Left cardiac atrium (tissue), 4 donors: ENCODE data around the gene DACT3. TPM values are rescaled to one million over a fixed set of nuclear protein-coding genes. Genes with fewer than 3 reads are reported as not detected.
"Not testable (repeated sequence)": the region's sequence is repeated elsewhere in the genome, so short reads cannot be mapped to it uniquely, and the experiment has no call there.

Source experiments
- ATAC-seq, 2 donors: fragments of 200-7000 bp; cut with Tn5 transposase; one replicate each; pipeline ENCODE4 v1.9.1; 2020; ENCODE audit warnings: mild to moderate bottlenecking in 2 of 2, moderate library complexity in 2 of 2
- DNase-seq: peaks from one replicate; pipeline ENCODE4 v3.0.0-alpha.2; 2020
- intact Hi-C, 2 donors: fragments of 100-400 bp; cut with DNase I; formaldehyde crosslinking; loops; one replicate each; pipeline versions ENCODE4 v1.14.1 to v1.15.1; 2022 to 2023
- total RNA-seq, 2 donors: library from RNA; stranded (reverse); fragmentation: NEBNext Ultra II Directional; extraction: Animal tissue kit (Norgen Biotek cat#: 25700); gene quantifications; one replicate each; pipeline ENCODE4 v1.2.1, GENCODE V29; 2021
- donor health status: DM: no; HTN: yes; CAD: no.
- donor health status: DM: no; HTN: yes; CAD: no; lungs with severe emphysema.
- donor health status: DM: yes; HTN: yes; CAD: no.
- donor health status: Dilated cardiomyopathy.

Gene DACT3
- total RNA-seq, 2 donors from 2014 or later: 15.1 to 15.4 TPM

- DNase-seq: peak; percentile 54
- ATAC-seq: peak; percentile 58 to 76
- intact Hi-C loops: no loop called here
Measured at GRCh38 chr19:46639358-46640182, 21.4 kb downstream of the DACT3 start.

GRCh38 chr19:46637224-46637623 lies 23.8 kb downstream of the DACT3 start:
- no peak for DNase-seq
- no peak for ATAC-seq
- intact Hi-C loops: no loop called here

- ATAC-seq (no peak), DNase-seq (no peak)
- intact Hi-C loops: no loop called here
Measured at GRCh38 chr19:46635920-46636761, 24.8 kb downstream of the DACT3 start, which contains the start of gene GNG8. GNG8 (minus strand) TSS chr19:46636202; CDS start chr19:46634682, 1,520 bp downstream.

- no peak for ATAC-seq
- no peak for DNase-seq
- intact Hi-C loops: no loop called here
Measured at GRCh38 chr19:46634656-46635218, 26.2 kb downstream of the DACT3 start.

- ATAC-seq (peak; percentile 60 to 82), DNase-seq (peak; percentile 85)
- intact Hi-C loops: no loop called here
Measured at GRCh38 chr19:46634045-46634655, 26.8 kb downstream of the DACT3 start.

GRCh38 chr19:46633130-46633529 lies 27.9 kb downstream of the DACT3 start:
- DNase-seq (no peak), ATAC-seq (no peak)
- intact Hi-C loops: no loop called here

GRCh38 chr19:46631481-46631880 lies 29.5 kb downstream of the DACT3 start:
- DNase-seq (no peak), ATAC-seq (peak in 1 of 2 donors; percentile 22)
- intact Hi-C loops: no loop called here

GRCh38 chr19:46630586-46631205 lies 30.3 kb downstream of the DACT3 start:
- ATAC-seq (no peak), DNase-seq (no peak)
- intact Hi-C loops: no loop called here

DNA sequence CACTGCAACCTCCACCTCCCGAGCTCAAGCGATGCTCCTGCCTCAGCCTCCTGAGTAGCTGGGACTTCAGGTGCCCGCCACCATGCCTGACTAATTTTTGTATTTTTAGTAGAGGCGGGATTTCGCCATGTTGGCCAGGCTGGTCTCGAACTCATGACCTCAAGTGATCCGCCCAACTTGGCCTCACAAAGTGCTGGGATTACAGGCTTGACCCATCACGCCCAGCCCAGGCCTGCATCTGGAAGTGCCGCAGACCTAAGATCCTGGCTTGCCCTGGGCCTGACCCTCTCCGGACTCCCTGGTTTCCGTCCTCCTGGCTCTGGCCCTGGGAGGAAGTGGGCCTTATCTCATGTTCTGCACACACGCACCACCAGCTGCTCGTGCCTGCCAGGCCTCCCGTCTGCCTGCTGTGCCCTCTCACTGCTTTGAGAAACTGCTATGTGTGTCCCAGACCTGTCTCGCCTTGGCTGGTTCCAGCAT lies 31.4 kb downstream of the DACT3 start:
- intact Hi-C loops: no loop called here
- peak; percentile 66 for DNase-seq
- peak; percentile 5 to 35 for ATAC-seq

DNA sequence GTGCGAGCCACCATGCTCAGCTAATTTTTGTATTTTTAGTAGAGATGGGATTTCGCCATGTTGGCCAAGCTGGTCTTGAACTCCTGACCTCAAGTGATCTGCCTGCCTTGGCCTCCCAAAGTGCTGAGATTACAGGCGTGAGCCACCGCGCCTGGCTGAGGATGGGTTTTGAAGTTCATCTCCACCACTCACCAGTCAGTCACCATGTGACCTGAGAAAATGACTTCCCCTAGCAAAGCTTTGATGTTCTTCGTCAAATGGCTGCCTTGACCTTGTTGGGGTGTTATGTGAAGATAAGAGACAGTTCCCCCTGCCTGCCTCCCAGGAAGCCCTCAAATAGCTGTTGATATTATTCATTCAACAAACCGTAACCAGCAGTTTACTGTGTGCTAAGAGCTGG lies 32.0 kb downstream of the DACT3 start:
- DNase-seq, ATAC-seq, intact Hi-C loops: not testable (repeated sequence)

DNA sequence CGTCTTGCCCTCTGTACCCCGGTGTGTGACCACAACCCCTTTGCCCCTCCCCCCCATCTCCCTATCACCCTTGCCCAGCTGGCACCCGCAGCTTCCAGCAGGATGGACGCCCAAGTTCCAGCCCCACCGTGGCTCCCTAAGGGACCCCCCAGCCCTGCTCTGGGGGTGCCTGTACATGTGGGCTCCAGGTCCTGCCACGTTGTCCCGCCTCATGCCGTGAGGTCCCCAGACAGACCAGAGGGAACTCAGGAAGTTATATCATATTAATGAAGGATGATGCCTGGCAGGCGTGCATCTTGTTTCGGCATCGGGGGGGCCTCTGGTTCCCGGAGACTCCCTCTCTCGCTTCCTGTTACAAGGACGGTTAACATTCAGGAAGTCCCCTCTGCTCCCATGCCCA lies 34.5 kb downstream of the DACT3 start:
- intact Hi-C loops: no loop called here
- ATAC-seq: no peak
- DNase-seq: no peak

GRCh38 chr19:46625731-46626130 lies 35.3 kb downstream of the DACT3 start:
- DNase-seq: no peak

DNA sequence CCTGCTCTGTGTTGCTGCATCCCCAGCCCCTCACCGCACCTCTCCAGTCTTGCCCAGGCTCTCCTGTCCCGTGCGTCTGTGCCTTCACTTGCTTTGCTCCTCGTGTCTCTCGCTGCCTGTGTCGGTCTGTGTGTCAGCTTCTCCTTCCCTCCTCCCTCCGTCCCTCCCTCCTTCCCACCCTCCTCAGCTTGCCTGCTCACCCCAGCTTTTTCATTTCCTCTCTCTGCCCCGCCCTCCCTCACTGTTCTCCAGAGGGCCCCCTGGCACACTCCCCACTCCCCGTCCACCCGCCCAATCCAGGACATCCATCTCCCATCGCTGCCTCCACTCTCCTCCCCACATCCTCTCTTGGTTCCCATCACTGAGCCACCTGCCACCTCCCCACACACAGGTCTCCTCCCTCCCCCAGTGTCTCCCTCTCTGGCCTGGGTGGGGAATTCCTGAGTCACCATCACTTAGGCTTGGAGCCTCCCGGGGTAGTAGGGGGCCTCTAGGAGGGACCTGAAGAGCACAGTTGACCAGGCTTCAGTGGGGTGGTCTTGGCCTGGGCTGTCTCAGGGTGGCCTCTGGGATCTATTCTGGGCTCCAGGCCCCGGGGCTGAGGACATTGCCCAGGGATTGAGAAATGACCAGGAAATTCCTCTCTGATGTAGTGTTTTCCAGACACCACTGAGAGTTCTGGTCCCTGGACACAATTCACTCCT lies 35.9 kb downstream of the DACT3 start, which contains the start of gene PTGIR:
TSS of gene PTGIR (minus strand) at position 132 of the 704 bp plus-strand sequence. CDS start 864 bp downstream, outside the sequence.
- intact Hi-C loops: no loop called here
- DNase-seq: peak; percentile 81
- peak; percentile 72 to 73 for ATAC-seq

More at GRCh38 chr19:46625731-46626130, 35.3 kb downstream of the DACT3 start:
- ATAC-seq: no peak
- intact Hi-C loops: no loop called here

DNA sequence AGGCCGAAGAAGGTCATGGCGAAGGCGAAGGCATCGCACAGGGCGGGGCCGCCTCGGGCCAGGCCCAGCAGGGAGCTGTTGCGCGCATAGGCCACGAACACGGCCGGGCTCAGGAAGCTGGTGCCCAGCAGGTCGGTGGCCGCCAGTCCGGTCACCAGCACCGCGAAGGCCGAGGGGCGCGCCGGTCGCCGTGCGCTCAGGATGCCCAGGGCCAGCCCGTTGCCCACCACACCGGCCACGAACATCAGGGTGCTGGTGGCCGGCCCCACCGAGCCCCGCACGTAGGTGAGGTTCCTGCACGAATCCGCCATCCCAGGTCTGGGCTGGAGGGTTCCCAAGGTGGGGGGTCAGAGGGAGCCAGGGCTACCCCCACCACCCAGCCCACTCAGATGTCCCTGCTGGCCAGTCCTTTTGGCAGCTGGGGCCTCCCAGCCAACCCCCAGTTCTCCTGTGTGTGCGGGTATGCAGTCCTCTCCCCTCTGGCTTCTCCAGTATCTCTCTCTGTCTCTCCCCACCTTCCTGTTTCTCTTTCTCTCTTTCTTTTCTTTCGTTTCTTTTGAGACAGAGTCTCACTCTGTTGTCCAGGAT lies 37.0 kb downstream of the DACT3 start:
- no peak for ATAC-seq

GRCh38 chr19:46622118-46622446 lies 38.9 kb downstream of the DACT3 start:
- DNase-seq: peak; percentile 9
- intact Hi-C loops: no loop called here
- no peak for ATAC-seq

More for the DNA sequence above, 37.0 kb downstream of the DACT3 start:
- intact Hi-C loops: no loop called here
- DNase-seq: no peak

- intact Hi-C loops: no loop called here
- DNase-seq (peak; percentile 19), ATAC-seq (no peak)
Measured at GRCh38 chr19:46621191-46622117, 39.5 kb downstream of the DACT3 start.

DNA sequence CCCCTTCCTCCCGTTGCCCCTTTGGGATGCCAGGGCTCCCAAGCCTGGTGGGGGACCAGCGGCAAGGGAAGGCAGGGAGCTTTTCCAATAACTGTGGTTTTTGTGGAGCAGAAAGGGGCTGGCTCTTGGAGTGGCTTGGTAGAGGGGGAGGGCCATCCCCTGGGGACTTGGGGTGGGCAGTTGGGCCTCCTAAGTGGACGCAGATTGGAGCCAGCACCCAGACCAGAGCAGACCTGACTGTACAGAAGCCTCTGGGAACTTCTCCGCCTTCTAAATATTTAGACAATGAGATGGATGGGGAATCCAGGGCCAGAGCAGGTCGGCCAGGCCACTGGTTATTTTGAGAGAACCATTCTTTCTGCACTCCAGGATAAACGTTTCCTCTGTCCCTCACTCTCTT lies 40.3 kb downstream of the DACT3 start:
- intact Hi-C loops: no loop called here
- ATAC-seq: peak; percentile 4 to 20
- DNase-seq: peak; percentile 30
